RKO (cell line): ENCODE results near the gene FHIT.

Experiments
- DNase-seq: peaks from one replicate; pipeline ENCODE4 v3.0.0-alpha.2; 2016; ENCODE audit warnings: low spot score

FHIT gene

DNA sequence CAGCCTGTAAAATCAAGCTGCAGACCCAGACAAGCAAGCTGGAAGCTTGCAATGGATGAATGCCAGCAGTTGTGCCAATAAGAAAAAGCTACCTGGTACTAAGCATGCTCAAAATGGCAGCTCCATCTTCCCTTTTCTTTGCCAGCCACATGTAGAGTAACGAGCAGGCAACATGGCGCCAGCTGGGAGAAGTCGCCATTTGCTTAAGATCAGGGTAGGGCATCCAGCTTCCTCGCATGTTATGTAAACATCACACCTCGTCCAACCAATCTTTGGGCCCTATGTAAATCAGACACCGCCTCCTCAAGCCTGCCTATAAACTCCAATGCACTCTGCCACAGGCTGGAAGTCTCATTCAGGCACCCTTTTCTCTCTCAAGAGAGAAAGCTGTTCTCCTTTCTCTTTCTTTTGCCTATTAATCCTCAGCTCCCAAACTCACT is 973.9 kb downstream of the FHIT start:
- DNase-seq = no peak

DNA sequence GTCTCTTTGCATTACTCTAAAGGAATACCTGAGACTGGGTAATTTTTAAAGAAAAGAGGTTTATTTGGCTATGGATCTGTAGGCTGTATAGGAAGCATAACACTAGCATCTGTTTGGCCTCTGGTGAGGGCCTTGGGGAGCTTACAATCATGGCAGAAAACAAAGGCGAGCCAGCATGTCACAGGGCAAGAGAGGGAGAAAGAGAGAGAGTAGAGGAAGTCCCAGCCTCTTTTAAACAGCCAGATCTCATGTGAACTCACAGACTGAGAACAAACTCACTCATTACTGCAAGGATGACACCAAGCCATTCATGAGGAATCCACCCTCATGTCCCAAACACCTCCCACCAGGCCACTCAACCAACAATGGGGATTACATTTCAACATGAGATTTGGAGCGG is 974.6 kb downstream of the FHIT start:
- no peak for DNase-seq

DNA sequence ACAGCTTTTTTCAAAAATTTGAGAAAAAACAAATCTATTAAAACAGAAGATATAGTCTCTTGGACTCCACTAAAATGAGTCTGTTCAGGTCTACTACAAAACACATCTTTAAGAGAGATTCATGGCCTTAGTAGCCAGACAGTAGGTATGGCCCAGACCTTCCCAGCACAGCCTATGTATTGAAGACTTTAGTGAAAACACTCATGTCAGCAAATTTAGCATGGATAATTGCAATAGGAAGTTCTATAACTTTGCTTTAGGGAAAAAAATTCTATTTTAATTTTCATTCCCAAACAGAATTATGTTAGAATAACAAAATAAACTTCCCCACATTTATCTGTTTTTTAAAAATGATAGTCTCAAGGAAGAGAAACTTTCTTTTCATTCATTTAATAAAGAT is 976.6 kb downstream of the FHIT start:
- DNase-seq = no peak

DNA sequence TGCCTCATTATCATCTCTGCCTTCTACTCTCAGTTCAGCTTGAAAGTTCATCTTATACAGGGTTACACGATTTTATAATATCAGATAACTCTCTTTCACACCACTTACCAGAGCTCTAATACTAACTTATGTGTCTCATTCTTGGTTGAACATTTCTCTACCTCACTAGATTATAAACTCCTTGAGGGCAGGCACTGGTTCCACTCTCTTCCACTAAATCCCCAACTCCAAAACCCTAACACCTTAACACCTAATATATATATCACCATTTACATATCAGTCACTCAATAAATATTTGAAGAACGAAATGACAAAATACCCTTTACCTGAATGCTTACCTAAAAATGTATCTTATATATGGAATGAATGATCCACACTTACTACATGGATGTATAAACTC is 977.2 kb downstream of the FHIT start:
- no peak for DNase-seq

DNA sequence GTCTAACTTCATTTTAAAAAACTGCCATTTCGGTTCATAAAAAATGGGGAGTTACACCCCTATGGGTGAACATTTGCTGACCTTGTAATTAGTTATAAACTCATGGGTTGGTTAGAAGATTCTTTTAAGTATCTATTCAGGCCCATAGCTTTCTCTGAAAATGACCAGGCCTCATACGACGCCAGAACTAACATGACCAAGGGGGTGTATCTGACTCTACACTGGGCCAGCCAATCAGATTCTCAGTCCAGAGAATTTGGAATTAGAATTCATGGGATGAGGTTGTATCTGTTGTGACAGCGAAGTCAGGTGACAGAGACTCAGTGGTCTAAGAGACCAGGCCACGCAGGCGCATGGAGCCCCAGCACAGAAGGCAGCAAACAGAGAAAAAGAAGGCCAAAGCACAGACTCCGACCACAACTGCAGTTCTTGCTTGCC is 981.4 kb downstream of the FHIT start:
- no peak for DNase-seq

DNA sequence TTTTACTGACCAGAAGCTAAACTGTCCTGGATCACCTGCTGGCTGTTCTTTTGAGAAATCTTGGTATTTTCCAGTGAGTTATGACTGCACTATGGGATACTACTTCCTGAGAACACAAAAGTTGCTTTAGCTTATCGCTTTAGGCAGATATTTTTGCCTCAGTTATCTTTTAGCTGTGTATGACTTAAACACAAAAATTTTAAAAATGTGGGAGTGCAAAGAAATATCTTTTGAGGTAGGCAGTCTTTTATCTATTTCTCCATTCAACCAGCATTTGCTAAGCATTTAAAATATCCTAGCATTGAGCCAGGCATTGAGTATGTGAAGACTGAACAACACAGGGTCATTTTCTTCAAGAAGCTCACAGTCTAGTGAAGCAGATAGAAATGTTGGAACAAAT is 981.9 kb downstream of the FHIT start:
- DNase-seq = no peak

DNA sequence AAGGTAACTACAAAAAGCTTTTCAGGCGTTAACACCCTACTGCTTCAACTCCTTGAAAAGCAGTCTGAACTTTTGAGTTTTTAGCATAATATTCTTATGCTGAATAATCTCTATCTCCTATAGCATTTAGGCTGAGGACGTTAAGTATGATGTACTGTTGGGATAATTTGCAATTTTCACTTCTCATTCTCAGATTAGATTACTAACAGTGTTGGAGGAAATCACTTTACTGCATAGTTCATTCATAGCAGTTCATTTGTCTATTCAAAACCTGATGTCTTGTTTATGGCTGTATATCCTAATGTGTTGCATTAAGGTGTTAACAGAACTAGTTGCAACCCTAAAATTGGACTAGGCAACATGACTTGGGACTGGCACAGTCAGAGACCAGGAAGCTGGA is 983.1 kb downstream of the FHIT start:
- DNase-seq = no peak

DNA sequence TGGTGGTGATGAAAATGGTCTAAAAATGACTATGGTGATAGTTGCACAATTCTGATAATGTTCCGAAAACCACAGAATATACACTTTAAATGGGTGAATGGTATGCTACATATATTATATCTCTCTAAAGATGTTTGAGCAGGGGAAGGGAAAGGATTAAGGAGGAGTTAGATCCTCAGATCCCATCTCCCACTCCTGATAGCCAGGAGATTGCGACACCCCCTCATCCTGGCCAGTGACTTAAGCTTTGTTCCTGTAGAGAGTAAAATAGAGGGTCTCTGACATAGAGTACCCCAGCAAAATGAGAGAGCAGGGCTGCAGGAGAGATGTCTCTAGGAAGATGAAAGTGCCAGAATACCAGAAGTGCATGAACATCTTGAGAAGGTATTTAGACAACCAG is 984.8 kb downstream of the FHIT start:
- no peak for DNase-seq

DNA sequence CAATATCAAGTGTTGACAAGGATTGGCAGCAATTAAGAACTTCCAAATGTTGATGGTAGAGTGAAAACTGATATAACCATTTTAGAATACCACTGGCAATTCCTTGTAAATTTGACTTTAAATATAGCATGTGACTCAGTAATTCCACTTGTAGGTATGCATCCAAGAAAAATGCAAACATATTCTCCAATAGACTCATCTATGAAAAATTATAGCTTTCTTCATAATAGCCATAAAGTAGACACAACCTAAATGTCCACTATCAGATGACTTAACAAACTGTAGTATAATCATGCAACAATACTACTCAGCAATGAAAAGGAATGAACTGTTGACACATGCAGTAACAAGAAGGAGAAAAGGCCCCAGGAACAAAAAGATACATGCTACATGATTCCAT is 988.1 kb downstream of the FHIT start:
- no peak for DNase-seq

DNA sequence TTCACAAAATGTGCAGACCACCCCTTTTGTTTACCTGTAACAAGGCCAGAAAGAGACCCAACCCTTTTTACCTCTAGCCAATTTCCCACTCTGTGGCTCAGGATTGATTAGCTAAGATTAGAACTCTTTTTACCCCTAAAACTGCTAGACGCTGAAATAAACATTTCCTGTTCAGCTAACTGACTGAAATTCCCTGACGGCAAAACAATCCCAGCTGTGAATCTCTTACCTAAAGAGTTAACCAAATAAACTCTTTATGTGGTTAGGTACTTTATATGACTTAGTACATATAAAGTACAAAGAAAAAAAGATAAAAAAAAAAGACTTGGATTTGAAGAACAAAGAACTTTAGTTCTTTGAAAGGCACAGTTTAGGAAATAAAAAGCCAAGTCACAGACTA is 988.7 kb downstream of the FHIT start:
- no peak for DNase-seq

DNA sequence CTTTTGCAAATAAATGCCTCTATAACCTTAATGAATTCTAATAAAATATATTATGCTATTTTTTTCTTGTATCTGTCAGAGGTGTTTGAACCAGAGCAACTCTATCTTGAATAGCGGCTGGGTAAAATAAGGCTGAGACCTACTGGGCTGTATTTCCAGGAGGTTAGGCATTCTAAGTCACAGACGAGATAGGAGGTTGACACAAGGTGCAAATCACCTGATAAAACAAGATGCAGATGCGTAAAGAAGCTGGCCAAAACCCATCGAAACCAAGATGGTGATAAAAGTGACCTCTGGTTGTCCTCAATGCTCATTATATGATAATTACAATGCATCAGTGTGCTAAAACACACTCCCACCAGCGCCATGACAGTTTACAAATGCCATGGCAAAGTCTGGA is 990.7 kb downstream of the FHIT start:
- no peak for DNase-seq

DNA sequence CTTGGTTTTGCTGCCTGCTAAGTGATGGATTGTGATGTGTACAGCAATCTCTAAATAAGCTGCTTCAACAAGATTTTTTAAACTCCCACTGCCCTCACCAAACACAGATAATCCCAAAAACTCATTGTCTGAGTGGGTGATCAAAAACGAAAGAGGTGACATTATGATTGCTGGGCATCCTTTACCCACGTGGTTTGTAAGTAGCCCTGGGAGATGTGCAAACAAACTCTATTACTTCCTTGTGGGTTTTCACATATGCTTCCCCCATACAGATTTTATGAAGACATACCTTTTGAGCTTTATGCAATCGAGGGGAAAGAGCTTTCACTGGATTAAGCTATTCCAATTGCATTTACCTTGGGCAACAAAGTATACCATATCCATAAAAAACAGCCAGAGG is 1000.4 kb downstream of the FHIT start:
- DNase-seq = no peak

DNA sequence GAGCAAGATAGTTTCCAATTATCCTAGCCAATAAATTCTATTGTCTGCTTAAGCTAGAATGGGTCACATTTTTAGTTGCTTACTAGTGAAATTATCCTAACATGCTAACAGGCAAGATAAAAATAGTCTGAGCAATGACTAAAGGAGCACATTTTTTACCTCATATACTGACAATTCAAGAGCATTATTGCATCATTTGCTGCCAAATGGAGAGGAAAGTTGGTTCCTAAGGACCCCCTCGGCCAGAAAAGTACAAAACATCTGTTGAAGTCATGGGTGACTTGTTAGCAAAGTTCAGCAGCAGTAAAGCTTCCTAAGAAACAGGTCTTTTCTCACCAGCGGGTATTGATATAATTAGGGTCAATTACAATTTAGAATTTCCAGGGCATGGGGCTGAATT is 1001.0 kb downstream of the FHIT start:
- DNase-seq = no peak

DNA sequence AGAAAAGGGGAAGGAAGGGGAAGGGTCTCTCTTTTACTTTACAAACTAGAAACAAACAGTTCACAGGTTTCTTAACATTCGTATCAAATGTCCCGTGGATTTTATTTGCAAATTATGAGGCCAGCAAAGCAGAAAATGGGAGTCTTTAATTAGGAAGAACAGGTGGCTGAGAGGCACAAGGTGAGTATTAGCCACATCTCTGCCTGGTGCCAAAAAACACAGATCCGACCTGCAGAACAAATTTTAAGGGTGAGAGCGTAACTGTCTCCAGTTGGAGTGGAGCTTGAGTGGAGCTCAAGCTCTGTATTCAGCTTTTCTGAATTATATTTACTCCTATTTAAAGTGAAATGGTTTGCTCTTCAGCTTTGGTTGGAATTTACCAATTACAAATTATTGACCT is 1004.9 kb downstream of the FHIT start:
- DNase-seq = no peak

DNA sequence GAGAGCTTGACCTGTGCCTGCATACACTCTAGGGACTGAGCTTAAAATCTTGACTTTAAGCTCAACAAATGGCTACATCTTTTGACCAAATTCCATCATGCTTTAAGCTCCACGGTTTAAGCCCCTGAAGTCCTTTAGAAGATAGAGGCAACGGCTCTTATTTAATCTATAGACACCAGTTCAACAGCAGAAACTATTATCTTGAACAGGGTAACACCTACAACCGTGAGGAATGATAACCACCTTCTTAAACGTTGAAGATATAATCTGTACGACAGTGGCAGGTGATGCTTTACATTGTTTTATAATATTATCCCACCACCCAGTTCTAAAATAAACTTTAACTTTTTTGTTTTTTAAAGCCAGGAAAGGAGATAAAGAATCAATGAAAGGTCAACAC is 1007.8 kb downstream of the FHIT start:
- no peak for DNase-seq

DNA sequence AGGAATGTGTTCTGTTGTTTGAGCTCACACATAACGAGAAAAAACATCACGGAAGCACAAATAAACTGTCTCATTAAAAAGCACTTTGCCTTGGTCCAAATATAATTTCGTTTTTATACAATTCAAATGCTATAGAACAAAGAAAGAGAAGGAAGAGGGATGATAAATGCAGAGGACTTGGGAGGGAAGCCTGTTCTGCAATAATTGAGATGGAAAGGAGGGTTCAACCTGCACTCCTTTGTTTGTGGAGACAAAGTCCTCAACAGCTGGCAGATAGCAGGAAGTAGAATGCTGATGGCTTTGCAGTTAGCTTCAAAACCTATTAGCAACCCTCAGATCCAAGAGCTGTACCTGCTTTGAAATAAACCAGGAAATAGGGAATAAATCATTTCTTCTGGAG is 1010.8 kb downstream of the FHIT start:
- no peak for DNase-seq

DNA sequence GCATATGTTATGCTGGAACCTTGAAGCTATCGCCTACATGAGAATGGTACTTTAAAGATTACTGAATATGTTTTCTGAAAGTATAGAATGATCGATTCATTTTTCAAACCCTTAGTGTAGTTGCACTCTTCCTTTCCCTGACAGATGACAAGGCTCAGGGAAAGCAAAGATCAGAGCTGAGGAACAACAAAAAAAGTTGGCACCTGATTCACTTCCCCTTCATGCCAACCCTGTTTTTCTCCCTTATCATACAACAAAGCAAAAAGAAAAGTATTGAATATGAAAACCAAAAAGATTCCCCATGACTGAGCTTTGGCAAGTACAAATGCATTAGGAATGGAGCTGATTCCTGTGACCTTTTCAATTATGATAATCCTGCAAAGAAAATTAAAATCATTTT is 1012.7 kb downstream of the FHIT start:
- no peak for DNase-seq

DNA sequence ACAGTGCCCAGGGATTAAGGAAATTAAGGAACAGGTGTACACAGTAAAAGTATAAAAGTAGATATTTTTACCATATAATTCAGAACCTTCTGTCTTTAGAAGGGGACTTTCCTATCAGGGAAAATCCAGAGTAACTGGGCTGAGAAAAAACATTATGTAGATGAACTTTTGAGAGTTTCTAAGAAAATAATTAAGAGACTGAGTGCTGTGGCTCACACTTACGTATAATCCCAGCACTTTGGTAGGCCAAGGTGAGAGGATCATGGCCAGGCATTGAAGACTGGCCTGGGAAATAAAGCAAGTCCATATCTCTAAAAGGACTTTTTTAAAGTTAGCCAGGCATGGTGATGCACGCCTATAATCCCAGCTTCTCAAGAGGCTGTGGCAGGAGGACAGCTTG is 1021.8 kb downstream of the FHIT start:
- no peak for DNase-seq

DNA sequence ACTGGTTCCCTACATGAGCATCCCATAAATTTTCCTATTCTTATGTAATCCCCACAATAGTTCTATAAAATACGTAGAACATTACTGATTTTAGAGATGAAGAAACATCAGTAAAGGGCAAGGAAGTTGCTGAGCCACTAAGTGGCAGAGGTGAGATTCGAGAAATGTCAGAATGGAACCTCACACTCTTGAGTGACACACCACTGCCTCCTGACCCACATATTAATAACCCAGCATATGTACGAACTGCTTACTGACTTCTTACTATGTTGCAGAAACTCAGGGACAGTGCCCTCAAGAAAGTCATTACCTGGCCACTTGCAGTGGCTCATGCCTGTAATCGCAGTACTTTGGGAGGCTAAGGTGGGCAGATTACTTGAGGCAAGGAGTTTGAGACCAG is 1022.4 kb downstream of the FHIT start:
- no peak for DNase-seq

DNA sequence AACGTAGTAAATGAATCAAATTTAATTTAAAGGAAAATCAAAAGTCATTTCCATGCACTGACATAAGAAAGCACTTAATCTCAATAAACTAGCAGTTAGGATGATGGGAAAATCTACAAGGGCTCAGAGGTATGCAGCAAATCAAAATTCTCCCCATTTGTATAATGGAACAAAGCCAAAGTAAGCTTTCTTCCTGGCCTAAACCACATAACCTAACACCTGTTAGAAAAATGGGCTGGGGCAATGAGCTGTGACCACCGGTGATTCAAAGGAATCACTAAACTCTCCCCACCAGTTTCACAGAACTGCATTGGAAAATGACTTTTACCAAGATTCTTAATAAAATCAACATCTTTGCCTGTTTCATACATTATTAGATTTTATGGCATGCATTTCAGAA is 1024.3 kb downstream of the FHIT start:
- DNase-seq = no peak

DNA sequence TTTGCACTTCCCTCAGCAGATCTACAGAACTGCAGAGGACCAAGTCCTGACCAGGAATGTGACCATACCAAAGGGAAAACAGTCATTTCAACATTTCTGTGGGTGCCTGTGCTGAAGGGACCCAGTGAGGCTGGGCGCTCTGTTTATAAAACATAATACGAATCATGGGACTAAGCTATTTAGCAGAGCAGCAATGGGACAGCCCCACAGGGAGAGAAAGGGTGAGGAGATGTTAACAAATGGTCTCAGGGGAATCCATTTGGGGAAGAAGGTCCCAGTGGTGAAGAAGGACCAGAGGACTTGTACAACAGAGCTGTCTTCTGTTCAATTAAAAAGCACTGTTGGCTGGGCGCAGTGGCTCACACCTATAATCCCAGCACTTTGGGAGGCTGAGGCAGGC is 1025.4 kb downstream of the FHIT start:
- DNase-seq = no peak

DNA sequence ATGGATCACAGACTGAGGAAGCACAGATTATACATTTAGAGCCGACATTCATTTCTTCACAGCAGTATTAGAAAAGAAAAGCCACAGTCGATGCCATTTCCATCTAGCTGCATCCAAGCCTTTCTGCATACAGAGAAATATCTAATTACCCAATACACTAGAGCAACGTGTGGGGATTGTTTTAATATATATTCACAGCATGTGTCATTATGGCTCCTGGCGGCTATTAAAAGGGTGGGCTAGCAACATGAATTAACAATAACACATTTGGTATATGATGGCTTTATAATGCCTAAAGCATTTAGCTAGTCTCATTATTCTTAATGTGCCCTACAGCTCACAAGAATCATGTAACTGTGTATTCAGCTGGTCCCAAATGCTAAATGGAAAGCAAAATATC is 1030.5 kb downstream of the FHIT start:
- no peak for DNase-seq

DNA sequence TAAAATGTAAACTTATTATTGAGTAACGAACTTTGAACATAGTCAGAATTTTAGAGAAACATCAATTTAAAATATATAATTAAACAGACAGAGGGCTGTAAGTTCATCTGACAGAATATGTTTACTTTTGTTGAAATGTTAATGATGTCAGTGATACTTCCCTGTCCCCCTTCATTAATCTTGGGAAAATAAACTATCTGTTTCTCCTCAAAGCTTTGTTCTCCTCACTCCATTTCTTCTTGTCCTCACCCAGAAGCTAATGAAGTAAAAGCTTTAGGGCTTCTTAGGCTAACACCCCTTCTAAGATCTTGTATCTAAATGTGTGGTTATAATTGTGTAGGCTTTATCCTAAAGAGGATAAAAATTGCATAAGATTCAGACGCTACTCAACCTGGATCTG is 1031.8 kb downstream of the FHIT start:
- DNase-seq = no peak

DNA sequence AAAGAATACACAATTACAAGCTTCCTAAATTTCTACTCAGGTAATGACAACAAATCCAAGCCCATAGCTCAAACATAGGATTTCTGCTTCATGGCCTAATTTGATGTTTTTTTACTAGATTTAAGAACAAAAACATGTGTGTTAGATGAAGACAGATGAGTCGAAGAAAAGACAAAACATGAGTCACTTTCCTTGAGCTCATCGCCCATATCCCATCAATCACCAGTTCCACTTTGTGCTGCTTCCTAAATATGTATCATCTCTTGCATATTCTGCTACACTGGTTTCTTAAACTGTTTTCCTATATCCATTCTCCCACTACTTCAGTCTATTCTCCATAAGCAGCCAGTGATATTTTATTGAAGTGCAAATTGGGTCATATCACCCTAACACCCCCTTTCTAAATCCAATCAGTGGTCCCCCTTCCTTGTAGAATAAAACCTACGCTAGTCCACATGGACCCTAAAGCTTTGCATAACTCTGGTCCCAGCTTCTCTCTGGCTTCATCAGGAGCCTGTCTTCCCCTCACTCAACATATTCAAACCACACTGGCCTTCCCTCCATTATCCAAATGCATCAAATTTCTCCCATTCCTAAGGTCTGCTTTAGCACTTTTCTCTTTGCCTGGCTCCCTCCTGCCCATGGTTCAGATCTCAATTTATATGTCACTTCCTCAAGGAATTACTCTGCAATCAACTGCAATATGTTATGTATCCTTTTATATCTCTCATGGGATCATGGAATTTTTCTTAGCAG is 1033.9 kb downstream of the FHIT start:
- peak; percentile 5 for DNase-seq
